Spinal cord (tissue), 10 donors: ENCODE measurements around the gene MEAK7. TPM values are rescaled to one million over a fixed set of nuclear protein-coding genes. Genes with fewer than 3 reads are reported as not detected.

Experiments used
- DNase-seq, 6 donors: peaks; one replicate each; pipeline versions ENCODE4 v3.0.0 to v3.0.0-alpha.2; 2013 to 2015; ENCODE audit warnings: low spot score in 6 of 6, low read depth in 4 of 6
- H3K27ac ChIP-seq: one replicate; pipeline ENCODE4 v1.5.1; 2013; ENCODE audit warnings: low read depth, low read length, control low read depth
- H3K27me3 ChIP-seq: one replicate; pipeline ENCODE4 v1.6.1; 2013; ENCODE audit warnings: low read length; ENCODE audit not compliant: control insufficient read depth, insufficient read depth
- H3K36me3 ChIP-seq: one replicate; pipeline ENCODE4 v1.6.1; 2013; ENCODE audit warnings: low read length; ENCODE audit not compliant: control insufficient read depth, insufficient read depth
- H3K4me1 ChIP-seq: one replicate; pipeline ENCODE4 v1.6.1; 2013; ENCODE audit warnings: low read length; ENCODE audit not compliant: control insufficient read depth, insufficient read depth
- H3K4me3 ChIP-seq: one replicate; pipeline ENCODE4 v1.5.1; 2013; ENCODE audit warnings: low read depth, low read length, control low read depth
- H3K9me3 ChIP-seq: one replicate; pipeline ENCODE4 v1.6.1; 2013; ENCODE audit warnings: low read length; ENCODE audit not compliant: control insufficient read depth, insufficient read depth
- WGBS: methylation state at CpG from one replicate; pipeline ENCODE4 v1.1.5; 2013; ENCODE audit warnings: missing lambda C conversion rate; ENCODE audit not compliant: insufficient coverage; 5-methylcytosine and 5-hydroxymethylcytosine counted together
- long read RNA-seq, 4 donors: transcript quantifications; one replicate each; lab custom pipeline, GENCODE V29; 2026
- polyA plus RNA-seq, 2 donors: library from polyadenylated mRNA; unstranded; fragments of 120-200 nt; gene quantifications; one replicate each; pipeline ENCODE4 v1.2.1, GENCODE V29; 2013; ENCODE audit not compliant: insufficient read length in 2 of 2
- total RNA-seq, 2 donors: library from RNA; depleted of rRNA in 1 of 2; stranded (reverse); fragments of 120-200 nt in 1 of 2; fragments of >200 nt in 1 of 2; gene quantifications; one replicate each; pipeline versions ENCODE4 v1.2.3 to v1.2.4, GENCODE V29; 2013 to 2014
- donor health status: healthy.

The MEAK7 gene, protein sequence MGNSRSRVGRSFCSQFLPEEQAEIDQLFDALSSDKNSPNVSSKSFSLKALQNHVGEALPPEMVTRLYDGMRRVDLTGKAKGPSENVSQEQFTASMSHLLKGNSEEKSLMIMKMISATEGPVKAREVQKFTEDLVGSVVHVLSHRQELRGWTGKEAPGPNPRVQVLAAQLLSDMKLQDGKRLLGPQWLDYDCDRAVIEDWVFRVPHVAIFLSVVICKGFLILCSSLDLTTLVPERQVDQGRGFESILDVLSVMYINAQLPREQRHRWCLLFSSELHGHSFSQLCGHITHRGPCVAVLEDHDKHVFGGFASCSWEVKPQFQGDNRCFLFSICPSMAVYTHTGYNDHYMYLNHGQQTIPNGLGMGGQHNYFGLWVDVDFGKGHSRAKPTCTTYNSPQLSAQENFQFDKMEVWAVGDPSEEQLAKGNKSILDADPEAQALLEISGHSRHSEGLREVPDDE
- 10 to 100 TPM in 1 of 2 donors, 1 to 10 TPM in 1; 9.2 to 14.1 TPM for total RNA-seq
- polyA plus RNA-seq = 10 to 100 TPM; 10.5 to 14.3 TPM
- long read RNA-seq, donor 1, full-length matches to known transcripts = 6 of 6 reads
- long read RNA-seq, donor 1, partial matches to known transcripts = 0 of 6 reads
- long read RNA-seq, donor 1, other reads (novel, unspliced or antisense) = 0 of 6 reads
- long read RNA-seq, donor 2, partial matches to known transcripts = 0 of 1 reads
- long read RNA-seq, donor 2, other reads (novel, unspliced or antisense) = 0 of 1 reads
- long read RNA-seq, donor 3, full-length matches to known transcripts = 1 of 1 reads
- long read RNA-seq, donor 3, partial matches to known transcripts = 0 of 1 reads
- long read RNA-seq, donor 3, other reads (novel, unspliced or antisense) = 0 of 1 reads
- long read RNA-seq, donor 4, full-length matches to known transcripts = 5 of 5 reads
- long read RNA-seq, donor 4, partial matches to known transcripts = 0 of 5 reads
- long read RNA-seq, donor 4, other reads (novel, unspliced or antisense) = 0 of 5 reads

DNA sequence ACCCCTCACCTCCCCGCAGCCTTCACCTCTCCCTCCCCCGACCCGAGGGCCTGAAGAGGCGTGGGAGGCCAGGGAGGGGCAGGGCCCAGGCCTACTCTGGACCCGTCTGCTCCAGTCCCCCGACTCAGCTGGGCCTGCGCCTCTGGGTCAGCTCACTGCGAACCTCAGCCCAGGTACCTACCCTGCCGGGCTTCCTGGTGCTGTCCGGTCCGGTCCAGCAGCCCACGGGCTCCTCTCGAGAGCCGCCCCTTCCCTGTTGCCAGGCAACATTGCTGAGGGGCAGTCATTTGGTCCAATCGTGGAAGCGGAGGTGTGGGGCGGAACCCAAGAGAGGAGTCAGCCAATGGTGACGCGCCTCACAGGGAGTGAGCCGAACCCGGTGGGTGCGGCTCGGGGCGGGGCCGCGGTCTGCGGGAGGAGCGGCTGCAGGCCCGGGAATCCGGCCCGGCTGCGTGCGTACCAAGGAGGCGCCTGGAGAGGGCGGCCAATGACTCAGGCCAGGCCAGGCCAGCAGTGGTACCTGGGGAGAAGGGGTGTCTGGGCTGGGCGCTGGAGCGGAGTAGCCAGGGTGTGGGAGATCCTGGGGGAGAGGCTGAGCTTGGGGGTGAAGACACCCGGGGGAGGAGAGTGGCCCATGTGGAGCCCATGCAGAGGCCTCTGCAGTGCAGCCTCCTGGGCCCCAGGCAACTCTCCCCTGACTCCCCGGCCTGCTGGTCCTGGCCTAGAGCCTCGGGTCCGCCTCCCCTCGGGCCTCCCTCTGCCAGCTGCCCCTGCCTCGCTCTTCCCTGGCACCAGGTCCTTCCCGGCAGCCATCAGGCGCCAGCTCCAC, at the start of gene MEAK7:
MEAK7 (minus strand) TSS at position 240 of the 829 bp plus-strand sequence. CDS start 6,573 bp downstream, outside the sequence.
- no peaks in the 10 kb centered on the region for H3K9me3 ChIP-seq
- H3K27me3 ChIP-seq = no peaks in the 10 kb centered on the region
- H3K36me3 ChIP-seq = peaks cover 19% of the 10 kb centered on the region
- peaks cover 42% of the 10 kb centered on the region for H3K4me1 ChIP-seq
- WGBS = 1% methylated on average over 42 of the region's 45 CpGs
- peak; percentile 98 to 100 (median 99) for DNase-seq
- peak within 1 kb of the TSS; percentile 98 for H3K4me3 ChIP-seq
- H3K27ac ChIP-seq = peak within 1 kb of the TSS; percentile 84

DNA sequence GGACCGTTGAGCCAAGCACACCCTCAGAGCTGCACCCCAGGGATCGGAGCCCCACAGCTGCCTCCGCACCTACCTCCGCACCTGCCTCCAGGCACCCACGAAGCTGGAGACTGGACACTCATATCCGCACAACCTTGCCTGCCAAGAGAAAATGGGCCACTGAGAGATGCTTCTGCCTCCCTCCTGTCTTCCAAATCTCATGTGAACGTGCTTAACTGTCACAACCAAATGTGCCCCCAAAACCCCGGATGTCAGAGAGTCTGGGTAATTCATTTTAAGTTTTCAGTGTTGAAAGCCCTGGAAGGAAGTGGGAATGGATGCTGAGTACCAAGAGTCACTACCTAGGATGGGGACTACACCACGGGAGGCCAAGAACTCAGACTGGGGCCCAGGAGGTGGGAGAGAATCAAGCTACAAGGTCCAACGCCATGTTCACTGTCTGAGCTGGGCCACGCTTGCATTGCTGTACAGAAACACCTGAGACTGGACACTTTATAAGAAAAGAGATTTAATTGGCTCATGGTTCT, 49.5 kb upstream of the MEAK7 start:
- no peak overlapping the region for H3K27ac ChIP-seq
- WGBS = 88% methylated on average over 8 of the region's 11 CpGs
- H3K27me3 ChIP-seq = no peaks in the 10 kb centered on the region
- peaks cover 35% of the 10 kb centered on the region for H3K4me1 ChIP-seq
- H3K4me3 ChIP-seq = no peak overlapping the region
- no peaks in the 10 kb centered on the region for H3K9me3 ChIP-seq
- DNase-seq = no peak
- no peaks in the 10 kb centered on the region for H3K36me3 ChIP-seq

DNA sequence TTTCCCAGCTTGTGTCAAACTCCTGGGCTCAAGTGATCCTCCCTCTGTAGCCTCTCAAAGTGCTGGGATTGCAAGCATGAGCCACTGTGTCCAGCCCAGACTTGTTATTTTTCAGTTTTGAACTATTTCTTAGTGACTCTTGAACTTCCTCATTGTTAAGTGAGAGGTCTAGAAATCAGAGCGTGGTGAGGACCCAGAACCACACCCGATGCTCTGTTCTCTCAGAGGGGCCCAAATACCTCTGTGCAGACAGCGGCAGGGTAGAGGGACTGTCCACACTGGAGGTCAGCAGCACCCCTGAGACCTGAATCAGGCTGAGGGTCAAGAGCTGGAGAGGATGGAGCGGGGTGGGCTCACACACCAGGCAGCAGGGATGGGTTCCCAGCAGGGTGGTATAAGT, 47.7 kb upstream of the MEAK7 start:
- Histone ChIP-seq H3K9me3 (no peaks in the 10 kb centered on the region), H3K36me3 (no peaks in the 10 kb centered on the region), H3K4me3 (no peak overlapping the region), H3K4me1 (peaks cover 53% of the 10 kb centered on the region), H3K27ac (no peak overlapping the region), H3K27me3 (no peaks in the 10 kb centered on the region)
- 78% methylated on average over 3 of the region's 4 CpGs for WGBS
- DNase-seq = no peak

DNA sequence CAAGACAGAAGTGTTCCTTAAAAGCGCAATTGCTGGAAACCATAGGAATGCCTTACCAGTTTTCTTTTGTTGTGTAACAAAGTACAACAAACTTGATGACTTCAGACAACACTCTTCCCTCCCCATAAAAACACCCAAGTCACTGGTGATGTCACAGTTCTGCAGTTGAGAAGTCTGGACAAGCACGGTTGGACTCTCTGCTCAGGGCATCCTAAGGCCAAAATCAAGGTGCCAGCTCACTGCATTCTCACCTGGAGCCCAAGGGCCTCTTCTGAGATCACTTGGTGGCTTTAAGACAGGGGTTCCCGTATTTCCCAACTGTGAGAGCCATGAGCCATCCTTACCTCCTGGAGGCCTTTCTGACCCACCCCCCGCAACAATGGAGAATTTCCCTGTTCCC, 45.6 kb upstream of the MEAK7 start:
- no peak for DNase-seq
- no peaks in the 10 kb centered on the region for H3K27me3 ChIP-seq
- H3K9me3 ChIP-seq = no peaks in the 10 kb centered on the region
- peaks cover 46% of the 10 kb centered on the region for H3K4me1 ChIP-seq
- H3K4me3 ChIP-seq = no peak overlapping the region
- no peaks in the 10 kb centered on the region for H3K36me3 ChIP-seq
- no peak overlapping the region for H3K27ac ChIP-seq
- 88% methylated on average over 3 of the region's 4 CpGs for WGBS

DNA sequence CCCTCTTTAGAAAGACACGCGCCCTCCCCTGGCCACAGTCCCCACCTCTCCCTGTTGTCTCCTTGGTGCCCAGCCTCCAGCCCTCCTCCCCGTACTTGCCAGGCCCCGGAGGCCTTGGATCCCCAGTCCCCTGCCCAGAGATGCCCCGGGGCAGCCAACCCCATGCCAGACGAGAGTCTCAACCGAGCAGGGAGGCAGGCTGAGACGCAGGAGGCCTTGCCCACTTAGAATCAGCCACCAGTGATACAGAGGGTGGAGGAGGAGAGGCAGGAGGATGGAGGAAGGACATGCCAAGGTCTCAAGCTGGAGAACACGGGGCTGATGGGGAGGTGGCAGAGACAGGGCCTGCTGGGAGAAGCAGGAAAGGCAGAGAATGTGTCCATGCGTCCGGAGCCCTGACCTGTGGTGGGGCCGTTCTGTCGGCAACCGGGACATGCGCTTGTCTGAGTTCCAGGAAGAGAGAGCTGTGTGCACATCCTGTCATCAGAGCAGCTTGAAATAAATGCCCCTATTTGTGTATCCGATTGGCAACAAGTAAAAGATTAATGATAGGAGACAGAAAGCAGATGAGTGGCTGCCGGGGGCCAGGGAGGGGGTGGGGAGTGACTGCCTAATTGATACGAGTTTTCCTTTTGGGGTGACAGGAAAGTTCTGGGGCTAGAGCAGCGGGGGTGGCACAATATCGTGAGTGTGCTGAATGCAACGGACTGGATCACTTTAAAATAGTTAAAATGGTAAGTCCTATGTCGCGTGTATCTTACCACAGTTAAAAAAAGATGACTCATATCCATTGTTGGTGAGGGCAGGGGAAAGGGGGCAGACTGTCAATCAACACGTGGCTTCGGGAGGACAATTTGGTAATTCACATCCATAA, 44.7 kb upstream of the MEAK7 start:
- WGBS = 41% methylated on average over 22 of the region's 25 CpGs
- Histone ChIP-seq H3K27me3 (no peaks in the 10 kb centered on the region), H3K9me3 (no peaks in the 10 kb centered on the region), H3K4me1 (peaks cover 45% of the 10 kb centered on the region), H3K36me3 (no peaks in the 10 kb centered on the region), H3K4me3 (no peak overlapping the region), H3K27ac (peak overlapping the region; percentile 81)
- peak in 2 of 6 donors; percentile 42 to 55 for DNase-seq

DNA sequence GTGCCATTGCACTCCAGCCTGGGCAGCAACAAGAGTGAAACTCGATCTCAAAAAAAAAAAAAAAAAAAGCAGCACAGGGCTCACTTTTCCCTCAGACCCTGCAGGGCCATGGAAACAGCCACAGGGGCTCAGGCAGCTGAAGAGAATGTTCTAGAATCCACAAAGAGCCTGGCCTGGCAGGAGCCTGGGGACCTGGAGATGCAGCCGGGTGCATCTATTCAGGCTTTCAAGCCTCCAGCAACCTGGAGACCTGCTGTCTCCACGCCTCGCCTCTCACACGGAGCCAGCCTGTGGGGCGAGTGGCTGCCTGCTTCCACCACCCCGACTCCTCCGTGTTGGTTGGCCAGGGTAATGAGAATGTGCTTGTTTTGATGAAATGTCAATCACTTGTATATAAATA, 44.0 kb upstream of the MEAK7 start:
- no peaks in the 10 kb centered on the region for H3K27me3 ChIP-seq
- H3K27ac ChIP-seq = peak overlapping the region; percentile 81
- peak in 2 of 6 donors; percentile 59 to 69 for DNase-seq
- peaks cover 43% of the 10 kb centered on the region for H3K4me1 ChIP-seq
- no peaks in the 10 kb centered on the region for H3K9me3 ChIP-seq
- no peak overlapping the region for H3K4me3 ChIP-seq
- 33% methylated on average over 1 of the region's 8 CpGs for WGBS
- no peaks in the 10 kb centered on the region for H3K36me3 ChIP-seq

DNA sequence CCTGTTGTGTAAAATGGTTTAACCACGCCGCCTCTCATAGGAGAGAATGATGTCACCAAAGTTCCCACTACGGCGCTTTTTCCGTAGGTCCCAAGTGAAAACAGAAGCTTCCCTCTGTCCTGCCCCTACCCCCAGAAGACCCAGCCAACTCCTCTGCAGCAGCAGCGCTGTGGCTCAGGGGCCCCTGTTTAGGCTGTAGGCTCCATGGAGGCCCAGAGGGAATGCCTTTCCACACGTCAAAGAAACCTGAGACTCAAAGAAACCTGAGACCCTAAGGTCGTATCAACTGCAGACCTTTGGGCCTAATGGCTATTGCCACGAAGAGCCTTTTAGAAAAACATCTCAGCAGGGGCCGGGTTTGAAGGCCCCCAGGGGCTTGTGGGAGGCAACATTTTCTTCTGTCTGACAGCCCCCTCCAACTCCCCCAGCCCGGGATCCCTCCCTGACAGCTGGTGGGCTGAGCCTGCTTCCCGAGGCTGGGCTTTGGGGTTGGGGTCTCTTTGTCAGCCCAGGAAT, 43.1 kb upstream of the MEAK7 start:
- H3K27me3 ChIP-seq = no peaks in the 10 kb centered on the region
- H3K27ac ChIP-seq = no peak overlapping the region
- DNase-seq = no peak
- peaks cover 42% of the 10 kb centered on the region for H3K4me1 ChIP-seq
- 67% methylated on average over 12 of the region's 12 CpGs for WGBS
- H3K36me3 ChIP-seq = no peaks in the 10 kb centered on the region
- H3K4me3 ChIP-seq = no peak overlapping the region
- H3K9me3 ChIP-seq = no peaks in the 10 kb centered on the region
